Panc1 (cell line): Measurements from ENCODE around the gene MGAT5B. TPM values are rescaled to one million over a fixed set of nuclear protein-coding genes. Genes with fewer than 3 reads are reported as not detected.
A peak's percentile ranks its signal among the peaks of the same experiment; 100 is the strongest.

Experiments
- ATAC-seq: fragments of 200-7000 bp; cut with Tn5 transposase; 2 replicates; pipeline ENCODE4 v1.9.1; 2020; ENCODE audit warnings: mild to moderate bottlenecking, moderate library complexity
- BruUV-seq: library from RNA; stranded (reverse); fragments of 400-500 nt; replicated peaks from 2 replicates; lab custom pipeline; 2021; lab: Mats Ljungman, UMichigan
- CTCF ChIA-PET: fragments of 300-600 bp; sonication (Branson Sonifier 250); formaldehyde crosslinking; loops from one replicate; lab custom pipeline; 2022; ENCODE audit warnings: antibody characterized with exemption; lab: Charles Lee
- POLR2A ChIA-PET: fragments of 300-600 bp; sonication (Branson Sonifier 250); formaldehyde crosslinking; loops from one replicate; lab custom pipeline; 2022; ENCODE audit warnings: antibody characterized with exemption; lab: Charles Lee
- DNase-seq: peaks from one replicate; pipeline ENCODE4 v3.0.0-alpha.2; 2010; ENCODE audit warnings: low read depth, low spot score
- H3K27ac ChIP-seq: 2 replicates; pipeline ENCODE4 v1.5.1; 2011; ENCODE audit warnings: mild to moderate bottlenecking, low read length, inconsistent platforms
- H3K27me3 ChIP-seq: fragments of 200-500 bp; sonication (Bioruptor generic); 2 replicates; pipeline ENCODE4 v1.6.0; 2014; ENCODE audit warnings: low read length, inconsistent platforms; ENCODE audit not compliant: control insufficient read depth, insufficient read depth
- H3K36me3 ChIP-seq: fragments of 200-500 bp; sonication (Bioruptor generic); 2 replicates; pipeline ENCODE4 v1.5.1; 2014; ENCODE audit warnings: inconsistent platforms, mild to moderate bottlenecking, low read length, moderate library complexity; ENCODE audit not compliant: control insufficient read depth, insufficient read depth
- H3K4me1 ChIP-seq: 2 replicates; pipeline ENCODE4 v1.5.1; 2011; ENCODE audit warnings: inconsistent platforms, mild to moderate bottlenecking, low read length, moderate library complexity; ENCODE audit not compliant: control insufficient read depth, insufficient read depth
- H3K4me3 ChIP-seq, 2 experiments: 2 replicates each; pipeline ENCODE4 v1.5.1; 2011 to 2012; ENCODE audit warnings: low read depth in 2 of 2, low read length in 2 of 2, mild to moderate bottlenecking in 2 of 2, inconsistent platforms in 1 of 2, moderate library complexity in 1 of 2
- H3K9me3 ChIP-seq: fragments of 200-500 bp; sonication (Bioruptor generic); 2 replicates; pipeline ENCODE4 v1.5.1; 2014; ENCODE audit warnings: low read depth, mild to moderate bottlenecking, inconsistent platforms, low read length, moderate library complexity; ENCODE audit not compliant: control insufficient read depth, insufficient read depth
- CTCF ChIP-seq: fragments of 450-650 bp; IDR thresholded peaks from 2 replicates; pipeline ENCODE4 v1.5.1; 2017; ENCODE audit warnings: mild to moderate bottlenecking
- POLR2AphosphoS5 ChIP-seq: IDR thresholded peaks from 2 replicates; pipeline ENCODE4 v1.6.1; 2012; ENCODE audit warnings: mild to moderate bottlenecking, low read depth, low read length, moderate library complexity
- REST ChIP-seq, 2 experiments: IDR thresholded peaks; 2 replicates each; pipeline ENCODE4 v1.6.1; 2011 to 2012; ENCODE audit warnings: low read depth in 2 of 2, control low read depth in 1 of 2, low read length in 1 of 2, mild to moderate bottlenecking in 1 of 2, moderate library complexity in 1 of 2; ENCODE audit not compliant: insufficient read depth in 1 of 2
- SIN3A ChIP-seq: IDR thresholded peaks from 2 replicates; pipeline ENCODE4 v1.6.1; 2012; ENCODE audit warnings: low read depth, mild to moderate bottlenecking, low read length, moderate library complexity, borderline replicate concordance; ENCODE audit not compliant: insufficient read depth
- TCF7L2 ChIP-seq: IDR thresholded peaks from 2 replicates; pipeline ENCODE4 v1.6.1; 2011; ENCODE audit warnings: mild to moderate bottlenecking, low read depth, low read length, inconsistent platforms
- in situ Hi-C: cut with HindIII; loops from 2 replicates; pipeline ENCODE4 v1.10.0; 2016; ENCODE audit warnings: low sequenced_read_pairs, low pct_unique_long_range_greater_than_20kb
- intact Hi-C: fragments of 100-400 bp; cut with micrococcal nuclease; formaldehyde crosslinking; loops from one replicate; pipeline ENCODE4 v1.10.0; 2022; ENCODE audit not compliant: unreplicated experiment
- total RNA-seq: library from RNA; stranded (reverse); gene quantifications from one replicate; pipeline ENCODE4 v1.2.1, GENCODE V29; 2021; ENCODE audit not compliant: unreplicated experiment

MGAT5B gene
- total RNA-seq, 1 experiment from 2014 or later, result 34.9 TPM

- POLR2A ChIA-PET, result no interaction called here
- Histone ChIP-seq H3K27me3 (no peaks in the 10 kb centered on the region), H3K4me3 (no peak overlapping the region), H3K9me3 (no peaks in the 10 kb centered on the region), H3K36me3 (no peaks in the 10 kb centered on the region), H3K4me1 (peaks cover 30% of the 10 kb centered on the region), H3K27ac (no peak overlapping the region; the same call in 1 of the 2 replicates)
- CTCF ChIA-PET, result interaction anchor here (0.6 to 1.2 kb wide), 4 partner anchors 8 to 186 kb away, joined by 3 to 10 read pairs (median 5); no protein-coding TSS in a partner anchor
- ATAC-seq (no peak), DNase-seq (no peak)
- BruUV-seq, result no TSS peak
- in situ Hi-C loops, result no loop called here
- no peak for TF ChIP-seq REST (IDR thresholded peaks at IDR 0.05; ENCODE audit: insufficient read depth in 1 of 2, low read depth in 2 of 2, low read length in 1 of 2)
- no peak for TF ChIP-seq SIN3A
- no peak for TF ChIP-seq POLR2AphosphoS5
- no peak for TF ChIP-seq CTCF
- TF ChIP-seq TCF7L2, result no peak
- intact Hi-C loops, result loop anchor here (2.0 kb wide), 1 partner anchor 190 kb away; no protein-coding TSS in a partner anchor
Observed at GRCh38 chr17:76866774-76867577, 1.2 kb upstream of the MGAT5B start.

- no peak for TF ChIP-seq TCF7L2
- TF ChIP-seq POLR2AphosphoS5, result no peak
- TF ChIP-seq REST (IDR thresholded peaks at IDR 0.05; ENCODE audit: insufficient read depth in 1 of 2, low read depth in 2 of 2, low read length in 1 of 2), result no peak
- no peak for TF ChIP-seq SIN3A
- TF ChIP-seq CTCF, result no peak
- H3K4me3 ChIP-seq, result peak overlapping the region; percentile 38 to 65
- no peak for DNase-seq
- ChIA-PET POLR2A (no interaction called here), CTCF (interaction anchor here (0.5 to 1.3 kb wide), 11 partner anchors 8 to 199 kb away, joined by 3 to 18 read pairs (median 4); no protein-coding TSS in a partner anchor)
- no peak for ATAC-seq
- intact Hi-C loops (loop anchor here (2.0 kb wide), 2 partner anchors 51 to 189 kb away; no protein-coding TSS in a partner anchor), in situ Hi-C loops (no loop called here)
- no peaks in the 10 kb centered on the region for H3K9me3 ChIP-seq
- H3K4me1 ChIP-seq, result peaks cover 37% of the 10 kb centered on the region
- no TSS peak for BruUV-seq
- no peaks in the 10 kb centered on the region for H3K27me3 ChIP-seq
- H3K36me3 ChIP-seq, result no peaks in the 10 kb centered on the region
- H3K27ac ChIP-seq, result no peak overlapping the region
Observed at GRCh38 chr17:76867578-76868175, 527 bp upstream of the MGAT5B start.
